B cell (primary cell): ENCODE results near the gene CAPN5. TPM values are rescaled to one million over a fixed set of nuclear protein-coding genes. Genes with fewer than 3 reads are reported as not detected.

Experiments used
- ATAC-seq: fragments of 200-7000 bp; cut with Tn5 transposase; one replicate; pipeline ENCODE4 v1.10.0; 2021; ENCODE audit warnings: low read depth, mild to moderate bottlenecking, moderate number of reproducible peaks, moderate library complexity
- CTCF ChIA-PET: fragments of 350-600 bp; sonication (Branson Sonifier 250); formaldehyde crosslinking; loops from one replicate; lab custom pipeline; 2021; ENCODE audit warnings: antibody characterized with exemption, inconsistent platforms; lab: Charles Lee
- POLR2A ChIA-PET: fragments of 350-600 bp; sonication (Branson Sonifier 250); formaldehyde crosslinking; loops from one replicate; lab custom pipeline; 2021; ENCODE audit warnings: antibody characterized with exemption; lab: Charles Lee
- DNase-seq: peaks from one replicate; pipeline ENCODE4 v3.0.0; 2013
- H2AFZ ChIP-seq: 2 replicates; pipeline ENCODE4 v1.6.1; 2012; ENCODE audit warnings: mild to moderate bottlenecking, low read depth, low read length; ENCODE audit not compliant: insufficient read depth, poor library complexity, severe bottlenecking
- H3K27ac ChIP-seq, 2 donors: 1 replicate in 1 of 2; 2 replicates in 1 of 2; pipeline ENCODE4 v1.5.1; 2012 to 2013; ENCODE audit warnings: low read length in 2 of 2, mild to moderate bottlenecking in 2 of 2, moderate library complexity in 1 of 2
- H3K27me3 ChIP-seq, 4 experiments: fragments of 200-600 bp in 1 of 4; sonication (generic) in 1 of 4; replicated peaks in 1 of 4; 1 replicate in 2 of 4; 2 replicates in 2 of 4; pipeline versions ENCODE4 v1.6.1 to v1.7.0; 2013 to 2016; ENCODE audit warnings: low read length in 3 of 4, mild to moderate bottlenecking in 2 of 4, mixed read lengths in 1 of 4, moderate library complexity in 1 of 4; ENCODE audit not compliant: insufficient read depth in 4 of 4, control insufficient read depth in 3 of 4; ENCODE audit errors: control extremely low read depth in 1 of 4
- H3K36me3 ChIP-seq, 2 experiments: replicated peaks in 1 of 2; 1 replicate in 1 of 2; 2 replicates in 1 of 2; pipeline versions ENCODE4 v1.6.1 to v1.7.1; 2013; ENCODE audit warnings: low read length in 1 of 2; ENCODE audit not compliant: insufficient read depth in 2 of 2, control insufficient read depth in 1 of 2; ENCODE audit errors: control extremely low read depth in 1 of 2, extremely low read depth in 1 of 2
- H3K4me1 ChIP-seq, 2 donors: fragments of 200-600 bp in 1 of 2; sonication (generic) in 1 of 2; 1 replicate in 1 of 2; 2 replicates in 1 of 2; pipeline versions ENCODE4 v1.5.1 to v1.6.1; 2013 to 2017; ENCODE audit warnings: low read length in 2 of 2; ENCODE audit not compliant: control insufficient read depth in 2 of 2, insufficient read depth in 2 of 2
- H3K4me2 ChIP-seq: replicated peaks from 2 replicates; pipeline ENCODE3; 2012; ENCODE audit warnings: mild to moderate bottlenecking, low read depth, low read length; ENCODE audit not compliant: poor library complexity, severe bottlenecking
- H3K4me3 ChIP-seq, 5 experiments: fragments of 200-600 bp in 1 of 5; sonication (generic) in 1 of 5; 1 replicate in 3 of 5; 2 replicates in 2 of 5; pipeline versions ENCODE4 v1.5.1 to v1.7.0; 2011 to 2016; ENCODE audit warnings: low read length in 4 of 5, mild to moderate bottlenecking in 4 of 5, low read depth in 2 of 5, control low read depth in 1 of 5, moderate library complexity in 1 of 5; ENCODE audit not compliant: insufficient read depth in 1 of 5; ENCODE audit errors: control extremely low read depth in 1 of 5, extremely low read depth in 1 of 5
- H3K79me2 ChIP-seq: fragments of 200-600 bp; sonication (generic); one replicate; pipeline ENCODE4 v1.6.0; 2016; ENCODE audit warnings: low read length; ENCODE audit not compliant: control insufficient read depth, insufficient read depth
- H3K9ac ChIP-seq: fragments of 200-600 bp; sonication (generic); 2 replicates; pipeline ENCODE4 v1.6.1; 2017; ENCODE audit warnings: mild to moderate bottlenecking, low read length, moderate library complexity
- H3K9me3 ChIP-seq, 3 donors: one replicate each; pipeline versions ENCODE4 v1.6.1 to v1.7.1; 2013; ENCODE audit warnings: low read length in 2 of 3; ENCODE audit not compliant: control insufficient read depth in 2 of 3, insufficient read depth in 1 of 3; ENCODE audit errors: control extremely low read depth in 1 of 3
- H4K20me1 ChIP-seq: 2 replicates; pipeline ENCODE4 v1.6.0; 2012; ENCODE audit warnings: mild to moderate bottlenecking, low read length; ENCODE audit not compliant: insufficient read depth, control insufficient read depth, poor library complexity, severe bottlenecking
- H3K27ac Mint-ChIP-seq: one replicate; pipeline ENCODE4 v1.8.0; 2021; ENCODE audit warnings: mixed read lengths
- H3K27me3 Mint-ChIP-seq: one replicate; pipeline ENCODE4 v1.8.0; 2021; ENCODE audit warnings: mixed read lengths
- H3K4me1 Mint-ChIP-seq: one replicate; pipeline ENCODE4 v1.8.0; 2021; ENCODE audit warnings: mixed read lengths
- H3K4me3 Mint-ChIP-seq: one replicate; pipeline ENCODE4 v1.8.0; 2021; ENCODE audit warnings: mixed read lengths
- H3K9me3 Mint-ChIP-seq: one replicate; pipeline ENCODE4 v1.8.0; 2022; ENCODE audit warnings: mixed read lengths; ENCODE audit not compliant: insufficient read depth
- CTCF ChIP-seq: fragments of 200-600 bp; IDR thresholded peaks from one replicate; pipeline ENCODE4 v1.8.0; 2022; ENCODE audit warnings: antibody characterized with exemption, mild to moderate bottlenecking
- EZH2 ChIP-seq: IDR thresholded peaks from 2 replicates; pipeline ENCODE4 v1.6.1; 2012; ENCODE audit warnings: borderline replicate concordance, low read depth, mild to moderate bottlenecking, moderate library complexity, low read length; ENCODE audit not compliant: insufficient read depth, poor library complexity, severe bottlenecking
- WGBS: methylation state at CpG from one replicate; pipeline ENCODE4 v1.1.5; 2013; ENCODE audit warnings: missing lambda C conversion rate; ENCODE audit not compliant: insufficient coverage; 5-methylcytosine and 5-hydroxymethylcytosine counted together
- intact Hi-C: fragments of 100-400 bp; cut with micrococcal nuclease; formaldehyde crosslinking; loops from one replicate; pipeline ENCODE4 v1.10.0; 2022
- polyA plus RNA-seq: library from polyadenylated mRNA; depleted of rRNA; stranded (reverse); fragments of >200 nt; gene quantifications from 2 replicates; pipeline ENCODE4 v1.2.3, GENCODE V29; 2012
- total RNA-seq, 2 donors: library from RNA; stranded (reverse); fragments of 120-200 nt in 1 of 2; gene quantifications; 1 replicate in 1 of 2; 2 replicates in 1 of 2; pipeline versions ENCODE4 v1.2.3 to v1.2.4, GENCODE V29; 2013 to 2022

Gene CAPN5
- total and polyA plus RNA-seq, 2 donors (not counting 1 experiment from before 2014, with no cell fraction given) = 0.74 to 0.78 TPM

DNA sequence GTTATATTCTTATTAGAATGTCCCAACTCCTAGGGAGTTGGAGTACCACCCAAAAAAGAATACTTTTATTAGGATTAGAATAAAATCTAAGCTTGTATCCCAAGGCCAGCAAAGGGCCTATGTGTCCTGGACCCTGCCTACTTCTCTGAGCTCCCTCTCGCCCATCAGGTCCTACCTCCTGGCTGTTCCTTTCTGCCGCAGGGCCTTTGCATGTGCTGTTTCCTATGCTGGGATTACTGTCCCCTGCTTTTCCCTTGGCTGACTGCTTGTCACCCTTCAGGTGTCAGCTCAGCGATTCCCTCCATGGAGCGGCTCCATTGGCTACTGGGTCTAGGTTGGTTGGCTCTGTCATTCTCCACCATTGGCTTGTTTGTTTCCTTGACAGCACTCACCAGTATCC, 74.7 kb downstream of the CAPN5 start:
- 93% methylated on average over 4 of the region's 4 CpGs for WGBS
- Histone ChIP-seq H3K9me3 (no peaks in the 10 kb centered on the region), H3K27ac (no peak overlapping the region), H3K4me3 (no peak overlapping the region), H2AFZ (no peak overlapping the region), H3K4me1 (peaks cover 0 to 4% of the 10 kb centered on the region in 2 donors), H4K20me1 (no peaks in the 10 kb centered on the region), H3K27me3 (peaks cover 0 to 19% (median 4%) of the 10 kb centered on the region in 4 experiments), H3K9ac (no peak overlapping the region), H3K79me2 (no peaks in the 10 kb centered on the region), H3K4me2 (no peak overlapping the region), H3K36me3 (no peaks in the 10 kb centered on the region)
- Mint-ChIP-seq H3K9me3 (no peaks in the 10 kb centered on the region), H3K27ac (no peak overlapping the region), H3K4me3 (no peak overlapping the region), H3K27me3 (peaks cover 26% of the 10 kb centered on the region), H3K4me1 (peaks cover 6% of the 10 kb centered on the region)
- ChIA-PET POLR2A (no interaction called here), CTCF (interaction anchor here (0.8 kb wide), 1 partner anchor 14 kb away, joined by 3 read pairs; no protein-coding TSS in a partner anchor)
- DNase-seq (no peak), ATAC-seq (no peak)
- intact Hi-C loops = no loop called here
- TF ChIP-seq EZH2 (no peak), CTCF (no peak)

DNA sequence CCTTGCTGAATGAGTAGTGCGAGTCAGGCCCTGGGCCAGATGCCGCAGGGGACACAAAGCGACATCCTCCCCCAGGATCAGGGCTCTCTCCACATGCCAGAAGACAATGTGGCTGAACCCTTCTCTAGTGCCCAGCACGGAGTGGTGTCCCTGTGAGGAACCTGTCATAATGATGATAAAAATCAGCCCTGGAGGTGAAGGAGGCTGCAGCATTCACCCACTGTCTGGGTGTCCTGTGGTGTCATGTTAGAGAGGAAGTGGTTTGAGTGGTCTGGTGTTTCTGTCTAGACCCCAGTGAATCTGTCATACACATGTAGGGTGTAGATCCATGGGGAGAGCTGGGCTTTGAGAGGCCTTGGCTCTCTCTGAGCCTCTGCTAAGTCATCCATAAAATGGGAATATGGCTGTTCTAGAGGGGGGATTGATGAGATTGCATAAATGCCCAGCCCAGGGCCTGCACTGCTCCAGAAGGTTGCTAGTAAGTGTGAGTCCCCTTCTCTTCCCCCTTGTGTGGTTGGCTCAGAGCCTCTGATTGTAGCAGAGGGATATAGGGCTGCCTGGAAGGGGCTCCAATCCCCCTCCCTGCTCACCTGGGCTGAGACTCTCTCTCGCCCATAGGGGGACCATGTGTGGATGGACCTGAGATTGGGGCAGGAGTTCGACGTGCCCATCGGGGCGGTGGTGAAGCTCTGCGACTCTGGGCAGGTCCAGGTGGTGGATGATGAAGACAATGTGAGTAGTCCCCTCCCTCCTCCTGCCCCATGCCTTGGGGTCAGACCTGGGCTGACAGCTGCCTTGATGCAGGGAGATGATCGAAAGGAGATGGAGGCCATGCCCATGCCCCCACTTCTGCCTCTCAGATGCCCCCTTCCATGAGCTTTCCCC, 75.6 kb downstream of the CAPN5 start:
- ATAC-seq (no peak), DNase-seq (no peak)
- peaks cover 25% of the 10 kb centered on the region for H3K27me3 Mint-ChIP-seq
- H3K27ac Mint-ChIP-seq = no peak overlapping the region
- Histone ChIP-seq H3K4me2 (no peak overlapping the region), H3K9ac (no peak overlapping the region), H2AFZ (no peak overlapping the region), H3K4me1 (peaks cover 0 to 4% of the 10 kb centered on the region in 2 donors), H3K79me2 (no peaks in the 10 kb centered on the region), H3K36me3 (no peaks in the 10 kb centered on the region), H3K27ac (no peak overlapping the region), H3K4me3 (no peak overlapping the region), H3K9me3 (no peaks in the 10 kb centered on the region), H4K20me1 (no peaks in the 10 kb centered on the region), H3K27me3 (peaks cover 0 to 21% (median 4%) of the 10 kb centered on the region in 4 experiments)
- ChIA-PET POLR2A (no interaction called here), CTCF (interaction anchor here (0.9 to 1.2 kb wide), 2 partner anchors 14 to 15 kb away, joined by 3 read pairs; partner anchors contain the start of gene MYO7A)
- intact Hi-C loops = no loop called here
- 67% methylated on average over 3 of the region's 11 CpGs for WGBS
- H3K4me1 Mint-ChIP-seq = peaks cover 6% of the 10 kb centered on the region
- no peaks in the 10 kb centered on the region for H3K9me3 Mint-ChIP-seq
- H3K4me3 Mint-ChIP-seq = no peak overlapping the region
- TF ChIP-seq CTCF (no peak), EZH2 (no peak)
